PC-9 (cell line): ENCODE results near the gene MKX. TPM values are rescaled to one million over a fixed set of nuclear protein-coding genes. Genes with fewer than 3 reads are reported as not detected.

ENCODE experiments used
- BruUV-seq: library from RNA; stranded (reverse); fragments of 400-500 nt; replicated peaks from 2 replicates; lab custom pipeline; 2021; lab: Mats Ljungman, UMichigan
- CTCF ChIA-PET: fragments of 300-600 bp; sonication (Branson Sonifier 250); formaldehyde crosslinking; loops from one replicate; lab custom pipeline; 2022; ENCODE audit warnings: antibody characterized with exemption; lab: Charles Lee
- POLR2A ChIA-PET: fragments of 300-600 bp; sonication (Branson Sonifier 250); formaldehyde crosslinking; loops from one replicate; lab custom pipeline; 2022; ENCODE audit warnings: antibody characterized with exemption; ENCODE audit not compliant: unreplicated experiment; lab: Charles Lee
- DNase-seq, 2 experiments: peaks; one replicate each; pipeline versions ENCODE4 v3.0.0 to v3.0.0-alpha.2; 2015 to 2022; ENCODE audit warnings: mixed read lengths in 1 of 2
- H2AFZ ChIP-seq: fragments of 200-600 bp; sonication (generic); 2 replicates; pipeline ENCODE4 v1.8.1; 2017; ENCODE audit warnings: antibody characterized with exemption
- H3F3A ChIP-seq: fragments of 200-600 bp; sonication (generic); 2 replicates; pipeline ENCODE4 v1.8.1; 2017; ENCODE audit warnings: antibody characterized with exemption, mild to moderate bottlenecking, low read depth; ENCODE audit not compliant: insufficient read depth
- H3K27ac ChIP-seq: fragments of 200-600 bp; sonication (generic); 2 replicates; pipeline ENCODE4 v1.6.1; 2016; ENCODE audit warnings: mixed run types
- H3K27me3 ChIP-seq: fragments of 200-600 bp; sonication (generic); 2 replicates; pipeline ENCODE4 v1.6.1; 2016; ENCODE audit warnings: low read depth, mixed run types; ENCODE audit not compliant: insufficient read depth
- H3K36me3 ChIP-seq: fragments of 200-600 bp; sonication (generic); 2 replicates; pipeline ENCODE4 v1.6.1; 2016; ENCODE audit warnings: low read depth, mixed run types
- H3K4me1 ChIP-seq: fragments of 200-600 bp; sonication (generic); replicated peaks from 2 replicates; pipeline ENCODE4 v1.6.1; 2016; ENCODE audit warnings: mixed run types; ENCODE audit not compliant: insufficient read depth
- H3K4me2 ChIP-seq: fragments of 200-600 bp; sonication (generic); 2 replicates; pipeline ENCODE4 v1.6.1; 2017; ENCODE audit warnings: mixed run types
- H3K4me3 ChIP-seq: fragments of 200-600 bp; sonication (generic); 2 replicates; pipeline ENCODE4 v1.6.1; 2016; ENCODE audit warnings: mixed run types
- H3K79me2 ChIP-seq: fragments of 200-600 bp; sonication (generic); 2 replicates; pipeline ENCODE4 v1.6.1; 2017; ENCODE audit warnings: low read depth, mixed run types
- H3K9me2 ChIP-seq: fragments of 200-600 bp; sonication (generic); 2 replicates; pipeline ENCODE4 v1.8.1; 2017; ENCODE audit warnings: mild to moderate bottlenecking; ENCODE audit not compliant: insufficient read depth
- H3K9me3 ChIP-seq: fragments of 200-600 bp; sonication (generic); 2 replicates; pipeline ENCODE4 v1.8.1; 2016; ENCODE audit warnings: low read depth; ENCODE audit not compliant: insufficient read depth
- H4K20me1 ChIP-seq: fragments of 200-600 bp; sonication (generic); 2 replicates; pipeline ENCODE4 v1.8.1; 2017; ENCODE audit not compliant: insufficient read depth
- EZH2 ChIP-seq: fragments of 200-600 bp; sonication (generic); IDR thresholded peaks from 2 replicates; pipeline ENCODE4 v1.8.0; 2017; ENCODE audit warnings: antibody characterized with exemption, low read depth
- intact Hi-C: fragments of 100-400 bp; cut with micrococcal nuclease; formaldehyde crosslinking; loops from one replicate; pipeline ENCODE4 v1.10.0; 2022; ENCODE audit not compliant: unreplicated experiment
- total RNA-seq: library from RNA; stranded (reverse); gene quantifications from 2 replicates; pipeline ENCODE4 v1.2.3, GENCODE V29; 2021
- TF ChIP-seq, protein P1 (sequence below): fragments of 200-600 bp; sonication (generic); conservative IDR thresholded peaks from 2 replicates; pipeline ENCODE4 v1.6.1; 2017; ENCODE audit warnings: mixed run types, antibody characterized with exemption, mild to moderate bottlenecking, moderate library complexity

MKX gene
- total RNA-seq, 1 experiment from 2014 or later: not detected

DNA sequence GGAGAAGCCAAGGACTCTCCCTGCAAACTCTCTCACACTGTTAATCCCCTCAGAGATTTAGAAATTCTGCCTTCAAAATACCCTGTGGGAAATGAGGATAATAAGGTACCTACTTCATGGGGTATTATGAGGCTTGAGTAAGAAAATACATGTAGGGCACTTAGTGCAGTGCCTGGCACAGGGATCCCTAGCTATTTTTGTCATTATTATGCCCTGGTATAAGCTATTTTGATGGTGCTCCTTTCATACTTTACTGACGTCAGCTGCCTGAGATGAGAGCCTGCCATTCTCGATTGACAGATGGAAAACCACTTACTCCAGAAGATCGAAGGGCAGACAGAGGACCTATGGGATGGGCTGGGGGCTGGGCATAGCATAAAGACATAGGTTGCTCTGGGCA, 30.1 kb downstream of the MKX start:
- H3K4me3 ChIP-seq: no peak overlapping the region
- ChIA-PET CTCF (no interaction called here), POLR2A (no interaction called here)
- TF ChIP-seq EZH2: no peak
- TF ChIP-seq, protein P1, sequence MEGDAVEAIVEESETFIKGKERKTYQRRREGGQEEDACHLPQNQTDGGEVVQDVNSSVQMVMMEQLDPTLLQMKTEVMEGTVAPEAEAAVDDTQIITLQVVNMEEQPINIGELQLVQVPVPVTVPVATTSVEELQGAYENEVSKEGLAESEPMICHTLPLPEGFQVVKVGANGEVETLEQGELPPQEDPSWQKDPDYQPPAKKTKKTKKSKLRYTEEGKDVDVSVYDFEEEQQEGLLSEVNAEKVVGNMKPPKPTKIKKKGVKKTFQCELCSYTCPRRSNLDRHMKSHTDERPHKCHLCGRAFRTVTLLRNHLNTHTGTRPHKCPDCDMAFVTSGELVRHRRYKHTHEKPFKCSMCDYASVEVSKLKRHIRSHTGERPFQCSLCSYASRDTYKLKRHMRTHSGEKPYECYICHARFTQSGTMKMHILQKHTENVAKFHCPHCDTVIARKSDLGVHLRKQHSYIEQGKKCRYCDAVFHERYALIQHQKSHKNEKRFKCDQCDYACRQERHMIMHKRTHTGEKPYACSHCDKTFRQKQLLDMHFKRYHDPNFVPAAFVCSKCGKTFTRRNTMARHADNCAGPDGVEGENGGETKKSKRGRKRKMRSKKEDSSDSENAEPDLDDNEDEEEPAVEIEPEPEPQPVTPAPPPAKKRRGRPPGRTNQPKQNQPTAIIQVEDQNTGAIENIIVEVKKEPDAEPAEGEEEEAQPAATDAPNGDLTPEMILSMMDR: no peak
- no peaks in the 10 kb centered on the region for H3K9me3 ChIP-seq
- H3K36me3 ChIP-seq: no peaks in the 10 kb centered on the region
- H3F3A ChIP-seq: no peaks in the 10 kb centered on the region
- H3K9me2 ChIP-seq: no peaks in the 10 kb centered on the region
- no peaks in the 10 kb centered on the region for H4K20me1 ChIP-seq
- no peak for DNase-seq
- H2AFZ ChIP-seq: no peak overlapping the region
- H3K4me2 ChIP-seq: no peak overlapping the region
- intact Hi-C loops: no loop called here
- H3K27me3 ChIP-seq: peaks cover 17% of the 10 kb centered on the region; the same call in 1 of the 2 replicates
- H3K79me2 ChIP-seq: no peaks in the 10 kb centered on the region
- no peak overlapping the region for H3K27ac ChIP-seq
- no TSS peak for BruUV-seq
- no peaks in the 10 kb centered on the region for H3K4me1 ChIP-seq

- peaks cover 17% of the 10 kb centered on the region; the same call in 1 of the 2 replicates for H3K27me3 ChIP-seq
- no peaks in the 10 kb centered on the region for H3K9me2 ChIP-seq
- DNase-seq: no peak
- no peaks in the 10 kb centered on the region for H3K79me2 ChIP-seq
- no peaks in the 10 kb centered on the region for H3F3A ChIP-seq
- no peak overlapping the region for H3K4me2 ChIP-seq
- intact Hi-C loops: no loop called here
- no peak overlapping the region for H3K27ac ChIP-seq
- no TSS peak for BruUV-seq
- ChIA-PET POLR2A (no interaction called here), CTCF (no interaction called here)
- no peaks in the 10 kb centered on the region for H4K20me1 ChIP-seq
- no peaks in the 10 kb centered on the region for H3K4me1 ChIP-seq
- no peaks in the 10 kb centered on the region for H3K9me3 ChIP-seq
- TF ChIP-seq, protein P1: no peak
- TF ChIP-seq EZH2: no peak
- no peak overlapping the region for H2AFZ ChIP-seq
- H3K4me3 ChIP-seq: no peak overlapping the region
- H3K36me3 ChIP-seq: no peaks in the 10 kb centered on the region
Measured at GRCh38 chr10:27714349-27714748, 31.3 kb downstream of the MKX start.

GRCh38 chr10:27713941-27714340, 31.7 kb downstream of the MKX start:
- intact Hi-C loops: no loop called here
- no peaks in the 10 kb centered on the region for H3K4me1 ChIP-seq
- H3K4me2 ChIP-seq: no peak overlapping the region
- H3K36me3 ChIP-seq: no peaks in the 10 kb centered on the region
- peaks cover 17% of the 10 kb centered on the region; the same call in 1 of the 2 replicates for H3K27me3 ChIP-seq
- POLR2A ChIA-PET: no interaction called here
- no peaks in the 10 kb centered on the region for H3K9me2 ChIP-seq
- CTCF ChIA-PET: no interaction called here
- no peak overlapping the region for H2AFZ ChIP-seq
- H3F3A ChIP-seq: no peaks in the 10 kb centered on the region
- H3K4me3 ChIP-seq: no peak overlapping the region
- TF ChIP-seq, protein P1: no peak
- no peak for TF ChIP-seq EZH2
- BruUV-seq: no TSS peak
- H3K27ac ChIP-seq: no peak overlapping the region
- H4K20me1 ChIP-seq: no peaks in the 10 kb centered on the region
- DNase-seq: no peak
- no peaks in the 10 kb centered on the region for H3K9me3 ChIP-seq
- H3K79me2 ChIP-seq: no peaks in the 10 kb centered on the region
